A673 (cell line): Measurements from ENCODE around the gene ATP6V1C2.

Experiments
- CTCF ChIP-seq: fragments of 300-800, 200-600 bp; sonication (generic); conservative IDR thresholded peaks from 2 replicates; pipeline ENCODE4 v1.5.1; 2017; ENCODE audit warnings: low read depth, mild to moderate bottlenecking, antibody characterized with exemption, low read length, moderate library complexity, mixed read lengths
- EZH2 ChIP-seq: fragments of 200-600 bp; sonication (generic); IDR thresholded peaks from 2 replicates; pipeline ENCODE4 v1.6.1; 2017; ENCODE audit warnings: borderline replicate concordance, low read depth, mild to moderate bottlenecking, mixed read lengths, antibody characterized with exemption, low read length; ENCODE audit not compliant: poor library complexity, severe bottlenecking

- TF ChIP-seq EZH2 (no peak), CTCF (no peak)
Observed at GRCh38 chr2:10795508-10796046, 74.1 kb downstream of the ATP6V1C2 start.
